HG02970 (cell line): Measurements from ENCODE around the gene DERA.
"Not testable (repeated sequence)": the region's sequence is repeated elsewhere in the genome, so short reads cannot be mapped to it uniquely, and the experiment has no call there.

Source experiments
- ATAC-seq: cut with Tn5 transposase; IDR thresholded peaks from one replicate; pipeline ENCODE4 v1.9.1; 2021; ENCODE audit warnings: mild to moderate bottlenecking, moderate library complexity, moderate number of reproducible peaks; ENCODE audit not compliant: unreplicated experiment, low FRiP score

DERA gene

DNA sequence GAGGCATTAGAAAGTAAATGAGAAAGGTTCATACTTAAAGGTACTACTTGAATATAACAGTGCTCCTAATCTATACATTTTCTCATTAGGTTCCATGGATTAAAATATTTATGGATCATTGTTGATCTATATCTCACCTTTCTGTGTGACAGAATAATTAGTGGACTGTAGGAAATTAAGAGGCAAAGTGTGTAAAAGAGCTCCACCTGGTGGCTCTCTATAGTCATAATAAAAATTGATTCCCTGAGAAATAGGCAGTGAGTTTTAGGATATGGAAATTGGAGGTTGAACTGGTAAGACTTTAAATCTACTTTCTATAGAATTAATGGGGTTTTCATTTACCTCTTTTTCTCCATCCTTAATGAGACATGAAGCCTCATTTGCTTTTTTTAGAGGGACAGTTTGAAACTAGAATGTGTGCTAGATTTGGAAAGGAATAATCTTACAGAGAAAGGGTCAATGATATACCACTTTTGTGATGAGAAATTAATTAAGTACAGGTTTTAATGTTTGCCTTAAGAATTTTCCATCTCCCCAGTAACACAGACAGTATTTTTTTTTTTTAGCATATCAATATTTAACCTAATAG lies 11.8 kb upstream of the DERA start:
- ATAC-seq, result no peak

- ATAC-seq, result no peak
These were observed 6.7 kb upstream of the DERA start for GRCh38 chr12:15904378-15904920.

GRCh38 chr12:15910468-15910863 lies 666 bp upstream of the DERA start:
- no peak for ATAC-seq

GRCh38 chr12:15911931-15912330 lies 799 bp downstream of the DERA start:
- not testable (repeated sequence) for ATAC-seq

GRCh38 chr12:15914131-15914530 lies 3.0 kb downstream of the DERA start:
- ATAC-seq, result not testable (repeated sequence)

DNA sequence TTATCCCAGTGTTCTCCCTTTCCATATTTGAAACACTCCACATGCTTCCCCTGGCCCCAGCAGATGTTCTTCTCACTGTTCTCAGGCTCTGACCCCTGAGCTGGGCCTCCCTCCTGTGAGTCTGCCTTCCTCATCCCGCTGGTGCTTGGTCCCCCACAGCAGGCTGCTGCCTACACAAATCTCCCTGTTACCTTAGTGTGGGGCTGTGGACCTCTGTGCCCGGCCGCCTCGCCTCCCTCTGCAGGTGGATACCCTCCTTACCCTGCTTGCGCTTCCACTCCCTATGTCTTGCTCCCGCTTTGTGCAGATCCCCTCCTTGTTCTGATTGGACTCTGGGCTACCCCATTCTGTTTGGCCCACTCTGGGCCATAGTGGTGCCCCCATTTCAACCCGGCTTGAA lies 6.9 kb downstream of the DERA start:
- ATAC-seq, result no peak

DNA sequence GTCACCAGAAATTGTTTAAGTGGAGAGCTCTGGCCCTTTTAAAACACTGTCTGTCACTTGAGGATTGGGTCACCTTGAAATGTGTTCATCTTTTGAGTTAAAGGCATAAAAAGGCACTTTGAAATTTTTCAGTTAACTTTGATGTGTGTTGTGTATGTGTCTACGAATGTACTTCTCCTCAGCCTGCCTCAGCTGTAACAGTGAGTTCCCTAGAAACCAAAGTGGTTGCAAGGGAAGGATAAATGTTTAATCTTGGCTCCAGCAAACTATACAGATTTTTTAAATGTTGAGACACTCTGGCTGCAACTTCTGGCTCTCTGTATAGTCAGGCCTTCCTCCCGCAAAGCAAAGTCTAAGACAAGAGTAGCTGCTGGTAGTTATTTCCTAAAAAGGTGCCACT lies 8.3 kb downstream of the DERA start:
- ATAC-seq, result no peak

DNA sequence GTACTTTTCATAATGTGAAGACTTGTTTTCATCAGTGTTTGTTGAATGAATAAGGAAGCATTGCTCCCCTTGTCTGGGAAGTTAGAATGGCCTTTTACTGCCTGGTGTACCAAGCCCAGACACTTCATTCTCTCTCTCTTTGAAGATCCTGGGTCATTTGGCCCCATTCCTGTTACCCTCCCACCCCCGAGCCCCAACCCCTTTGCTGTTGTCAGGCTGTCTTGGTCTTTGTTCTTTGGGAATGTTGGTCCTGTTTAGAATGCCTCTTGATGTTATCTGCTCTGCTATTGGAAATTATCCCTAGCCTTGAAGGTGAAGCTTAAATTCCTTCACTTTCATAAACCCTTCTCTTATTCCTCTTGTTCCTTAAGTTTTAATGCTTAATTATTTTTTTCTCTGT lies 13.8 kb downstream of the DERA start:
- ATAC-seq, result no peak

- no peak for ATAC-seq
These were observed 17.2 kb downstream of the DERA start for GRCh38 chr12:15928346-15928745.

- no peak for ATAC-seq
These were observed 17.9 kb downstream of the DERA start for GRCh38 chr12:15928870-15929571.

- no peak for ATAC-seq
These were observed 20.5 kb downstream of the DERA start for GRCh38 chr12:15931590-15932053.

GRCh38 chr12:15932327-15932726 lies 21.2 kb downstream of the DERA start:
- ATAC-seq, result no peak

GRCh38 chr12:15932971-15933370 lies 21.8 kb downstream of the DERA start:
- ATAC-seq, result no peak

DNA sequence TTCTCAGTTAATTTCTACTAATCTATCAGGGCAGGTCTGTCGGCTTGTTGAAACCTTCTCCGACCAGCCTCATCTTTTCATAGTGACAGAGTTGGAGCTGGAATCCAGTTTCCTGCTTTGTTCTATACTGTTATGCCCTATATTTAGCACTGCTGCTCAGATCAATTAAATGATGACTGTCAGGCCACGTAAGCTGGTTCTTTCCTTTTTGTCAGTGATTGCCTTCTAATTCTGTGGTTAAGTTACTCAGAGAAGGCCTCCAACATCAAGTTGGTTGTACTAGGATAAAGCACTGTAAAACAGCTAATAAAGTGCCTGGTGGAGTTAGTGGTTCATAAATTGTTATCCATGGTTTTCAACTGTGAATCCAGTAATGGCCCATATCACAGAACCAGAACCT lies 22.6 kb downstream of the DERA start:
- ATAC-seq, result no peak

- ATAC-seq, result no peak
These were observed 25.6 kb downstream of the DERA start for GRCh38 chr12:15936751-15937150.

- ATAC-seq, result no peak
These were observed 26.8 kb downstream of the DERA start for GRCh38 chr12:15937902-15938301.

DNA sequence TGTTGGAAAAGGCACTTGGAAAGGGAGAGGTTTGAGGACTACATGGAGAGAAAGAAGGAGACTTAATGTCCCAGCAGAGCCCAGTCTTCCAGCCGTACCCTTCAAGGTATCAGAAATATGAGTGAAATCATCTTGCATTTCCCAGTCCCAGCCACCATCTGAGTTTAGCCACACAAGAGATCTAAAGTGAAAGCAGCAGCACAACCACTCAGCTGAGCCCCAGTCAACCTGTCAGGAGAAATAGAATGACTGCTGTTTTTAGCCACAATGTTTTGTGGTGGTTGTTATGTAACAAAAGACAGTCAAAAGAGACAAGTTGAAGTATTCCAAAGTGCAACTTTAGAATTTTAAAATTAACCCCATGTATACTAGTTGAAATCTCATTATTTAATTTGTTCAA lies 28.0 kb downstream of the DERA start:
- ATAC-seq, result no peak

DNA sequence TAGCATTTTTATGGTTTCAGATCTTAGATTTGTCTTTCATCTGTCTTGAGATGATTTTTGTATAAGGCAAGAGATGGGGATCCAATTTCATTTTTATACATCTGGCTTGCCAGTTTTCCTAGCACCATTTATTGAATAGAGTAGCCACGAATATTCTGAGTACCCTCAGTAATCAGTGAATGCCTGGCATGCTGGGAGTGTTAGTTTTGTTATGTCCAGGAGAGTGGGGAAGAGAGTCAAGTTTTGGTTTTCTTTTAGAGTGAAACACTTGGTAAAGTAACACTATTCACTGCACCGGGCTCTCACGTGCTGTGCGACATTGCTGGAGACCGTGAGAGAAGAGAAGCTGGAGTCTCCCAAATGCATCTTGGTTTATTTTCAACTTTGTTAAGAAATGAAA lies 31.3 kb downstream of the DERA start:
- ATAC-seq, result no peak

DNA sequence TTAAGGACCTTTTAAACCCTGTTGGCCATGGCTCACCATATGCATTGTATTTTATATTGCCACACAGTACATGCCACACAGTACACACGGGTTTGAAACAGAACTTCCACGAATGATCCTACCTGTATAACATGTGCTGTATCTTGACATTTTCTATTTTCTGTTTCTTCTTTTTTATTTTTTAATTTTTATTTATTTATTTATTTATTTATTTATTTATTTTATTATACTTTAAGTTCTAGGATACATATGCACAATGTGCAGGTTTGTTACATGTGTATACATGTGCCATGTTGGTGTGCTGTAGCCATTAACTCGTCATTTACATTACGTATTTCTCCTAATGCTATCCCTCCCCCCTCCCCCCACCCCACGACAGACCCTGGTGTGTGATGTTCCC lies 32.4 kb downstream of the DERA start:
- ATAC-seq, result not testable (repeated sequence)

- not testable (repeated sequence) for ATAC-seq
These were observed 37.3 kb downstream of the DERA start for GRCh38 chr12:15948461-15948860.

- ATAC-seq, result no peak
These were observed 44.1 kb downstream of the DERA start for GRCh38 chr12:15955281-15955680.

- no peak for ATAC-seq
These were observed 44.9 kb downstream of the DERA start for GRCh38 chr12:15956010-15956409.
